H1 (cell line): ENCODE results near the gene NPIPA5. TPM values are rescaled to one million over a fixed set of nuclear protein-coding genes. Genes with fewer than 3 reads are reported as not detected.
"Not testable (repeated sequence)": the region's sequence is repeated elsewhere in the genome, so short reads cannot be mapped to it uniquely, and the experiment has no call there.

ENCODE experiments used
- CTCF ChIA-PET: fragments of 300-600 bp; sonication (Branson Sonifier 250); formaldehyde crosslinking; loops from one replicate; lab custom pipeline; 2021; ENCODE audit not compliant: partially characterized antibody; lab: Charles Lee
- POLR2A ChIA-PET: fragments of 300-600 bp; sonication (Branson Sonifier 250); formaldehyde crosslinking; loops from one replicate; lab custom pipeline; 2021; ENCODE audit warnings: inconsistent platforms; ENCODE audit not compliant: partially characterized antibody; lab: Charles Lee
- DNase-seq, 2 experiments: peaks; one replicate each; pipeline versions ENCODE4 v3.0.0 to v3.0.0-alpha.2; 2010 to 2022; ENCODE audit warnings: low spot score in 2 of 2, low read depth in 1 of 2, mixed read lengths in 1 of 2
- FAIRE-seq: peaks from 2 replicates; lab custom pipeline; 2011; peaks lifted over from hg19 to GRCh38; lab: Jason Lieb, UNC
- H2AFZ ChIP-seq: 2 replicates; pipeline ENCODE4 v1.8.1; 2012; ENCODE audit warnings: low read length, inconsistent platforms
- H2AK5ac ChIP-seq: 2 replicates; pipeline ENCODE4 v1.6.1; 2013; ENCODE audit warnings: low read depth, low read length
- H2BK120ac ChIP-seq: replicated peaks from 2 replicates; pipeline ENCODE3; 2013; ENCODE audit warnings: low read depth, low read length, inconsistent platforms
- H2BK12ac ChIP-seq: 2 replicates; pipeline ENCODE4 v1.6.1; 2013; ENCODE audit warnings: low read depth, low read length
- H2BK15ac ChIP-seq: 2 replicates; pipeline ENCODE4 v1.6.1; 2013; ENCODE audit warnings: low read length
- H2BK20ac ChIP-seq: 2 replicates; pipeline ENCODE4 v1.6.1; 2013; ENCODE audit warnings: low read length
- H2BK5ac ChIP-seq: 2 replicates; pipeline ENCODE4 v1.6.1; 2013; ENCODE audit warnings: low read depth, low read length
- H3K14ac ChIP-seq: 2 replicates; pipeline ENCODE4 v1.6.1; 2013; ENCODE audit warnings: inconsistent platforms; ENCODE audit not compliant: insufficient read length
- H3K18ac ChIP-seq: 2 replicates; pipeline ENCODE4 v1.6.1; 2013; ENCODE audit warnings: low read length; ENCODE audit errors: extremely low read depth
- H3K23ac ChIP-seq: 2 replicates; pipeline ENCODE4 v1.6.1; 2013; ENCODE audit warnings: inconsistent platforms; ENCODE audit not compliant: insufficient read length
- H3K23me2 ChIP-seq: 2 replicates; pipeline ENCODE4 v1.6.1; 2013; ENCODE audit warnings: low read depth, low read length
- H3K27ac ChIP-seq: 2 replicates; pipeline ENCODE4 v1.6.1; 2011; ENCODE audit warnings: low read depth, low read length, inconsistent platforms
- H3K27me3 ChIP-seq, 4 experiments: replicated peaks in 1 of 4; 1 replicate in 1 of 4; 2 replicates in 3 of 4; pipeline versions ENCODE4 v1.6.1 to v1.8.1; 2011 to 2013; ENCODE audit warnings: low read length in 3 of 4, mild to moderate bottlenecking in 3 of 4, inconsistent platforms in 2 of 4, mixed read lengths in 2 of 4, moderate library complexity in 1 of 4; ENCODE audit not compliant: control insufficient read depth in 3 of 4, insufficient read depth in 3 of 4; ENCODE audit errors: extremely low read depth in 1 of 4
- H3K36me3 ChIP-seq, 4 experiments: 2 replicates each; pipeline versions ENCODE4 v1.6.1 to v1.8.1; 2011 to 2013; ENCODE audit warnings: mild to moderate bottlenecking in 4 of 4, low read length in 3 of 4, moderate library complexity in 2 of 4, control low read depth in 1 of 4, inconsistent platforms in 1 of 4; ENCODE audit not compliant: insufficient read depth in 4 of 4, control insufficient read depth in 2 of 4
- H3K4ac ChIP-seq: replicated peaks from 2 replicates; pipeline ENCODE3; 2013; ENCODE audit warnings: low read length, low read depth, mixed read lengths, inconsistent platforms; ENCODE audit not compliant: insufficient read length
- H3K4me1 ChIP-seq, 4 experiments: replicated peaks in 1 of 4; 1 replicate in 1 of 4; 2 replicates in 3 of 4; pipeline versions ENCODE4 v1.6.1 to v1.8.1; 2011 to 2013; ENCODE audit warnings: low read length in 3 of 4, inconsistent platforms in 2 of 4, mixed read lengths in 1 of 4; ENCODE audit not compliant: insufficient read depth in 4 of 4, control insufficient read depth in 3 of 4
- H3K4me2 ChIP-seq, 2 experiments: 2 replicates each; pipeline versions ENCODE4 v1.6.1 to v1.8.1; 2011 to 2013; ENCODE audit warnings: low read depth in 2 of 2, low read length in 2 of 2, control low read depth in 1 of 2, inconsistent platforms in 1 of 2, mild to moderate bottlenecking in 1 of 2; ENCODE audit not compliant: insufficient read depth in 1 of 2
- H3K4me3 ChIP-seq, 4 experiments: fragments of 200-600, 300-600 bp in 1 of 4; sonication (generic), shearing (Covaris generic), sonication (Bioruptor Twin) in 1 of 4; 2 replicates each; pipeline versions ENCODE4 v1.5.1 to v1.8.1; 2011 to 2016; ENCODE audit warnings: low read length in 4 of 4, low read depth in 3 of 4, control low read depth in 2 of 4, inconsistent platforms in 2 of 4, mild to moderate bottlenecking in 2 of 4, mixed read lengths in 1 of 4, moderate library complexity in 1 of 4; ENCODE audit not compliant: insufficient read depth in 2 of 4; ENCODE audit errors: extremely low read depth in 1 of 4
- H3K56ac ChIP-seq: replicated peaks from 2 replicates; pipeline ENCODE3; 2013; ENCODE audit warnings: low read depth, mild to moderate bottlenecking, mixed read lengths, low read length, inconsistent platforms; ENCODE audit not compliant: insufficient read length
- H3K79me1 ChIP-seq: 2 replicates; pipeline ENCODE4 v1.6.1; 2013; ENCODE audit warnings: low read depth, low read length, control low read depth
- H3K79me2 ChIP-seq, 2 experiments: 2 replicates each; pipeline versions ENCODE4 v1.6.1 to v1.8.1; 2012 to 2013; ENCODE audit warnings: low read length in 2 of 2, mild to moderate bottlenecking in 2 of 2, inconsistent platforms in 1 of 2; ENCODE audit not compliant: insufficient read depth in 2 of 2, control insufficient read depth in 1 of 2
- H3K9ac ChIP-seq, 4 experiments: replicated peaks in 1 of 4; 1 replicate in 1 of 4; 2 replicates in 3 of 4; pipeline versions ENCODE4 v1.6.1 to v1.8.1; 2011 to 2013; ENCODE audit warnings: low read depth in 3 of 4, low read length in 3 of 4, control low read depth in 2 of 4, mild to moderate bottlenecking in 2 of 4, moderate library complexity in 2 of 4, inconsistent platforms in 1 of 4; ENCODE audit errors: extremely low read depth in 1 of 4
- H3K9me3 ChIP-seq, 2 experiments: 2 replicates each; pipeline versions ENCODE4 v1.6.1 to v1.8.1; 2012 to 2013; ENCODE audit warnings: mild to moderate bottlenecking in 2 of 2, moderate library complexity in 2 of 2, control low read depth in 1 of 2, inconsistent platforms in 1 of 2, low read depth in 1 of 2, low read length in 1 of 2, mixed read lengths in 1 of 2; ENCODE audit not compliant: insufficient read depth in 2 of 2
- H4K20me1 ChIP-seq, 2 experiments: replicated peaks in 1 of 2; 2 replicates each; pipeline versions ENCODE3 to v1.8.1; 2011 to 2013; ENCODE audit warnings: inconsistent platforms in 2 of 2, low read length in 2 of 2, mild to moderate bottlenecking in 1 of 2; ENCODE audit not compliant: insufficient read depth in 2 of 2, control insufficient read depth in 1 of 2
- H4K5ac ChIP-seq: 2 replicates; pipeline ENCODE4 v1.6.1; 2013; ENCODE audit warnings: low read length, low read depth, mixed read lengths, inconsistent platforms; ENCODE audit not compliant: insufficient read length
- H4K8ac ChIP-seq: 2 replicates; pipeline ENCODE4 v1.8.0; 2013; ENCODE audit warnings: mild to moderate bottlenecking, moderate library complexity, low read length, inconsistent platforms; ENCODE audit not compliant: insufficient read depth; ENCODE audit errors: extremely low read depth
- H4K91ac ChIP-seq: replicated peaks from 2 replicates; pipeline ENCODE3; 2013; ENCODE audit warnings: low read length, mixed read lengths, inconsistent platforms; ENCODE audit not compliant: insufficient read length
- WGBS, 2 experiments: shearing (Covaris generic) in 1 of 2; methylation state at CpG; one replicate each; pipeline versions ENCODE4 v1.1.6 to v1.1.7; 2013 to 2015; ENCODE audit warnings: low lambda C conversion rate in 2 of 2, mixed read lengths in 2 of 2, inconsistent platforms in 1 of 2, low coverage in 1 of 2, missing lambda C conversion rate in 1 of 2; ENCODE audit not compliant: insufficient replicate concordance in 2 of 2, insufficient coverage in 1 of 2, insufficient read length in 1 of 2; ENCODE audit errors: extremely low coverage in 1 of 2, missing lambda C conversion rate in 1 of 2; 5-methylcytosine and 5-hydroxymethylcytosine counted together
- polyA plus RNA-seq, 7 experiments: library from polyadenylated mRNA; depleted of rRNA in 3 of 7; stranded (reverse) in 5 of 7; unstranded in 2 of 7; fragments of >200 nt in 5 of 7; fragments of 200-250 nt in 2 of 7; gene quantifications; 1 replicate in 5 of 7; 2 replicates in 1 of 7; 4 replicates in 1 of 7; pipeline versions ENCODE4 v1.2.1 to v1.2.3, GENCODE V29; 2011 to 2013; ENCODE audit warnings: missing spikeins in 2 of 7, mixed read lengths in 2 of 7
- total RNA-seq: library from RNA; stranded (reverse); fragmentation: NEBNext Ultra II Directional; extraction: Animal tissue kit (Norgen Biotek cat#: 25700); gene quantifications from 2 replicates; pipeline ENCODE4 v1.2.1, GENCODE V29; 2021

Gene NPIPA5
- total and polyA plus RNA-seq, 2 of the 8 experiments (the other 6 are each of a cell fraction or from before 2014, with no cell fraction given), result 0.61 to 4.1 TPM

GRCh38 chr16:15393025-15393424 lies 14.9 kb upstream of the NPIPA5 start:
- H3K36me3 ChIP-seq, H4K20me1 ChIP-seq, H2BK12ac ChIP-seq, H2AFZ ChIP-seq, H3K27me3 ChIP-seq, H3K79me2 ChIP-seq, H2BK20ac ChIP-seq, POLR2A ChIA-PET, H2AK5ac ChIP-seq, H3K4me2 ChIP-seq, H2BK5ac ChIP-seq, H4K8ac ChIP-seq, H3K9ac ChIP-seq, H2BK120ac ChIP-seq, H3K4ac ChIP-seq, H3K79me1 ChIP-seq, H3K27ac ChIP-seq, H3K9me3 ChIP-seq, H4K5ac ChIP-seq, H3K23ac ChIP-seq, DNase-seq, H3K23me2 ChIP-seq, H3K56ac ChIP-seq, H4K91ac ChIP-seq, H3K4me3 ChIP-seq, H3K18ac ChIP-seq, FAIRE-seq, H3K14ac ChIP-seq, H2BK15ac ChIP-seq, H3K4me1 ChIP-seq: not testable (repeated sequence)
- CTCF ChIA-PET, result interaction anchor here (0.7 kb wide), 1 partner anchor 59 kb away, joined by 3 read pairs; no protein-coding TSS in a partner anchor
- WGBS, 2 experiments, result 89% methylated on average over 6 of the region's 8 CpGs; no CpG with 5 or more reads in 1 of the 2 experiments

- H3K4me1 ChIP-seq, H3K9ac ChIP-seq, H2AK5ac ChIP-seq, H4K20me1 ChIP-seq, H2BK12ac ChIP-seq, POLR2A ChIA-PET, CTCF ChIA-PET, H2AFZ ChIP-seq, H2BK5ac ChIP-seq, H3K4ac ChIP-seq, H3K79me1 ChIP-seq, H3K4me2 ChIP-seq, H3K4me3 ChIP-seq, H3K14ac ChIP-seq, H2BK20ac ChIP-seq, H3K9me3 ChIP-seq, H3K79me2 ChIP-seq, DNase-seq, H3K23ac ChIP-seq, H2BK120ac ChIP-seq, H4K91ac ChIP-seq, H3K18ac ChIP-seq, H3K56ac ChIP-seq, H3K23me2 ChIP-seq, FAIRE-seq, H3K36me3 ChIP-seq, H3K27me3 ChIP-seq, H4K8ac ChIP-seq, H3K27ac ChIP-seq, H4K5ac ChIP-seq, H2BK15ac ChIP-seq: not testable (repeated sequence)
- WGBS, 2 experiments, result 93% methylated on average over 5 of the region's 5 CpGs; no CpG with 5 or more reads in 1 of the 2 experiments
Measured at GRCh38 chr16:15389916-15390315, 11.8 kb upstream of the NPIPA5 start.
